B cell (primary cell): ENCODE measurements around the gene JPH3.

Experiments
- CTCF ChIP-seq: fragments of 200-600 bp; IDR thresholded peaks from one replicate; pipeline ENCODE4 v1.8.0; 2022; ENCODE audit warnings: antibody characterized with exemption, mild to moderate bottlenecking
- EZH2 ChIP-seq: IDR thresholded peaks from 2 replicates; pipeline ENCODE4 v1.6.1; 2012; ENCODE audit warnings: borderline replicate concordance, low read depth, mild to moderate bottlenecking, moderate library complexity, low read length; ENCODE audit not compliant: insufficient read depth, poor library complexity, severe bottlenecking

GRCh38 chr16:87563714-87564523 is 38.4 kb upstream of the JPH3 start:
- TF ChIP-seq CTCF (no peak), EZH2 (no peak)
